Omental fat pad (tissue), 4 donors: ENCODE measurements around the gene NIPAL1. TPM values are rescaled to one million over a fixed set of nuclear protein-coding genes. Genes with fewer than 3 reads are reported as not detected.

Source experiments
- ATAC-seq: fragments of 150-250 bp; one replicate; pipeline ENCODE4 v1.9.1; 2016; ENCODE audit warnings: mild to moderate bottlenecking, moderate library complexity; ENCODE audit not compliant: low FRiP score
- DNase-seq: peaks from one replicate; pipeline ENCODE4 v3.0.0-alpha.2; 2019; ENCODE audit warnings: low spot score
- total RNA-seq, 4 donors: library from RNA; depleted of rRNA; stranded (reverse); fragments of >200 nt; gene quantifications; one replicate each; pipeline ENCODE4 v1.1.0, GENCODE V29; 2016
- TF ChIP-seq, protein P1 (sequence below), 3 donors: fragments of 450-650 bp; IDR thresholded peaks; one replicate each; pipeline ENCODE4 v1.5.1; 2016 to 2017; ENCODE audit warnings: antibody characterized with exemption in 3 of 3, mild to moderate bottlenecking in 3 of 3, moderate library complexity in 2 of 3

NIPAL1 gene
- total RNA-seq, 4 donors from 2014 or later = 0.50 to 6.5 (median 1.1) TPM; not detected in 1

DNA sequence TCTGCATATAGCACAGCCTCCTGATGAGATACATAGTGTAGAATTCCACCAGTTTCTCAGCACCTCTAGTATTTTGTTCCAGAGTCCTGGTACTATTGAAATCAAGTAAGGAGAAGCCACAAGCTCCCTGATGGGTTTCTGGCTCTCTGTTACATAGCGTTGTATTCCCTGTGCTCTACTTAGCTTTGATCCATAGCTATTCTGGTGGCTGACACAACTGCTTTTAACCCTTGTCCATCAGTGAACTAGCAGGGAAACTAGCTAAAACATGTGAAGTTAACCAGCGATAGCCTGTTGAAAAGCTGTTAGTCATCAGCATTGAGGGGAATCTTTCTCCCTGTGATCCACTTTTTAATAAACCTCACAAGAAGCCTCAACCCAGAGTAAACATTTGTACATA lies 26.9 kb downstream of the NIPAL1 start:
- no peak for DNase-seq
- no peak for ATAC-seq
- TF ChIP-seq, protein P1, sequence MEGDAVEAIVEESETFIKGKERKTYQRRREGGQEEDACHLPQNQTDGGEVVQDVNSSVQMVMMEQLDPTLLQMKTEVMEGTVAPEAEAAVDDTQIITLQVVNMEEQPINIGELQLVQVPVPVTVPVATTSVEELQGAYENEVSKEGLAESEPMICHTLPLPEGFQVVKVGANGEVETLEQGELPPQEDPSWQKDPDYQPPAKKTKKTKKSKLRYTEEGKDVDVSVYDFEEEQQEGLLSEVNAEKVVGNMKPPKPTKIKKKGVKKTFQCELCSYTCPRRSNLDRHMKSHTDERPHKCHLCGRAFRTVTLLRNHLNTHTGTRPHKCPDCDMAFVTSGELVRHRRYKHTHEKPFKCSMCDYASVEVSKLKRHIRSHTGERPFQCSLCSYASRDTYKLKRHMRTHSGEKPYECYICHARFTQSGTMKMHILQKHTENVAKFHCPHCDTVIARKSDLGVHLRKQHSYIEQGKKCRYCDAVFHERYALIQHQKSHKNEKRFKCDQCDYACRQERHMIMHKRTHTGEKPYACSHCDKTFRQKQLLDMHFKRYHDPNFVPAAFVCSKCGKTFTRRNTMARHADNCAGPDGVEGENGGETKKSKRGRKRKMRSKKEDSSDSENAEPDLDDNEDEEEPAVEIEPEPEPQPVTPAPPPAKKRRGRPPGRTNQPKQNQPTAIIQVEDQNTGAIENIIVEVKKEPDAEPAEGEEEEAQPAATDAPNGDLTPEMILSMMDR (IDR thresholded peaks at IDR 0.05) = no peak

DNA sequence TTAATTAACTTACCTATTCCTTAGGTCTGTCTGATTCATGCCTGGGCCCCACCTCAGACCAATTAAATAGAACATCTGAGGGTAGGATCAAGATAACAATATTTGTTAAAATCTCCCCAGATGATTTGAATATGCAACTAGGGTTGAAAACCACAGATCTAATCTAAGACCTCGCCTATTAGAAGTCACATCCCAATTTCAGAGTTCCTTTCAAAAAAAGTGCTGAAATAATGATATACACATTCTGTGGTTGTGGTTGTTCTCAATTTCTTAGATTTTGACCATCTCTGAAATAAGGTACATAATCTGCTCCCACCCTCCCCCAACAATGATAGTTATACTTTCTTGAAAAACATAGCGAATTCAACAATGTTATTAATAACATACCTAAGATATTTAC lies 27.7 kb downstream of the NIPAL1 start:
- TF ChIP-seq, protein P1 (IDR thresholded peaks at IDR 0.05) = no peak
- no peak for DNase-seq
- no peak for ATAC-seq

DNA sequence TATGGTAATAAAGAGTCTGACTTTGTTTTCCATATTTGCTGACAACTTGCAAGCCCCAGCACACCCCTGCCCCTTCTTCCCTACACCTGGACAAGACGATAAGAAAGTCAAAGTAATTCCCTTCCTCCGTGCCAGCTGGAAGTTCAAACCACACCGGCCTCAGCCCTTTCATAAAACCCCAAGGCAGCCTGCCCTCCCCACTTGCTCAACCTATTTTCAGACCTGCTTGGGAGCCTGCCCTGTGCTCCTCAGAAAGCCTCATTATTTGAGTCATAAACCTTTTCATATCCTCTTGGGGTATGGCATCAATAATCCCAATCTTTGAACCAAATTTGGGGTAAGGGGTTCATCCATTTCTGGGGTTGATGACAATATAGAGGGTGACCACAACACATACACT lies 29.5 kb downstream of the NIPAL1 start:
- DNase-seq (no peak), ATAC-seq (no peak)
- TF ChIP-seq, protein P1 (IDR thresholded peaks at IDR 0.05) = no peak

DNA sequence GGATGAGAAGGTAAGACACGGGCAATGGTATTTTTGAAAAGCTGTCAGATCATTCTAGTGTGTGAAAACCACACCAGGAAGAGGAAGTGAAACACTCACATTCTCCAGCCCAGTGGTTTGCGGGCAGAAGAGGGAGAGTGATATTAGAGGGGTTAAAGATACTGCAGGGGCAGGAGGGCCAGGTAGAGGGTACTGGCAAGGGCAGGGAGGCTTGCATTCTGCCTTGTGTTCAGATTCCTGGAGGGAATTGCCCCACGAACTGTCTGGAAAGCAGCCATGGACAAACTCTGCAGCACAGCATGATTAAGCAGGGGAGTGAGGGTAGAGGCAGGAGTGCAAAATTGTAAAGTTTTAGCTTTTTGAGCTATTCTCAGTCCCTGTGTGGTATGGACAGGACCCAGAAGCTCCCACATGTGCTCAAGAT lies 30.9 kb downstream of the NIPAL1 start:
- TF ChIP-seq, protein P1 (IDR thresholded peaks at IDR 0.05) = no peak
- DNase-seq (no peak), ATAC-seq (no peak)

DNA sequence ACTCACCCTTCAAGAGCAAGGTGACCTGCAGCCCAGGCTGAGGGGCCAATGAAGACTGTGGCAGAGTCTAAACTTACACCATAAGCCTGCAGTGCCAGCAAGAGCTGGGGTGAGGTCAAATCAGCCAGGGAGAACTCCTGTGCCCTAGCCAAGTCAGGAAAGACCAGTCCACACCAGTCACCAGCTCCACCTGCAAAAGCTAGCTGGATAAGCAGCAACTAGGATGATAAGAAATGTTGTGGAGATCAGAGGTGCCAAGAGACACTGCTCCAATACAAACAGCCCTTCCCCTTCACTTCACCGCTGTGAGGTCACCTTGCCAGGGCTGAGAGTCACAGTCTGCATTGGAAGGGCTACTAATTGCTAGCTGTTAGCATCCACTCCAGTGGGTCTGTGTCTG lies 31.3 kb downstream of the NIPAL1 start:
- TF ChIP-seq, protein P1 (IDR thresholded peaks at IDR 0.05) = no peak
- ATAC-seq = no peak
- DNase-seq = no peak

DNA sequence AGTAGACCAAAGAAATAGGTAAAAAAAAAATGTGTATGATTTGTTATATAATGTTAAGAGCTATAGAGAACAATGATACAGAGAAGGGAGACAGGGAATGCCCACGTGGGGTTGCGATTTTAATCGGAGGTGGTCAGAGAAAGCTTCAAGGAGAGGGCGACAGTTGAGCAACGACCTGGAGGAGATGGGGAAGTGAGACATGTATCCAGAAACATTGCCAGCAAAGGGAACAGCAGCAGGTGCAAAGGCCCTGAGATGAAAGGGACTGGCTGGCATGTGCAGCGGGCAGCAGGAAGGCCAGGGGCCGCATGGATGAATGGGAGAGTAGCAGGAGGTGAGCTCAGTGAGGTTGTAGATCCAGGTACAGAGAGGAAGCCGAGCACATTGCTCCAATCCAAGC lies 32.9 kb downstream of the NIPAL1 start:
- TF ChIP-seq, protein P1 (IDR thresholded peaks at IDR 0.05) = no peak
- no peak for ATAC-seq
- DNase-seq = no peak

DNA sequence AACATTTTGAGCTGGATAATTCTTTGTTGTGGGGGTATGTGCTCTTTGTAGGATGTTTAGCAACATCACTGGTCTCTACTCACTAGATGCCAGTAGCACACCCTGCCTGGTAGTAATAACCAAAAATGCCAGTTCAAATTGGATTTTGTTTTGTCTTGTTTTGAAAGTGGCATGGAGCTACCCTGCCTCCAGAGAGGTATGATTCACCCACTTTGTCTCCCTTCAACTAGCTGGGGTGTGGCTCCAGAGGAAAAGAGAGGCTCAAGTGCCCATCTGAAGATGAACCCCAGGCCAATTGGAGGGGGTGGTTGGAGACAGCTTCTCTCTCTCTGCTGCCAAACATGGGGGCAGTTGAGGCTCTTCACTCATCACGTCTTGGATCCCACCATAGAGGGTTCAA lies 34.5 kb downstream of the NIPAL1 start:
- TF ChIP-seq, protein P1 (IDR thresholded peaks at IDR 0.05) = no peak
- ATAC-seq = no peak
- DNase-seq = no peak
